HFF-Myc (cell line): ENCODE results near the gene PCED1A.

Experiments used
- DNase-seq: peaks from one replicate; pipeline ENCODE4 v3.0.0-alpha.2; 2011; ENCODE audit warnings: low read depth; ENCODE audit errors: extremely low read depth
- H3K4me3 ChIP-seq: replicated peaks from 2 replicates; pipeline ENCODE4 v1.5.1; 2011; ENCODE audit warnings: low read depth, mild to moderate bottlenecking, control low read depth, low read length
- TF ChIP-seq, protein P1 (sequence below): IDR thresholded peaks from 2 replicates; pipeline ENCODE4 v1.5.1; 2012; ENCODE audit warnings: mild to moderate bottlenecking, low read depth, low read length, control low read depth; ENCODE audit errors: missing control alignments

PCED1A gene

DNA sequence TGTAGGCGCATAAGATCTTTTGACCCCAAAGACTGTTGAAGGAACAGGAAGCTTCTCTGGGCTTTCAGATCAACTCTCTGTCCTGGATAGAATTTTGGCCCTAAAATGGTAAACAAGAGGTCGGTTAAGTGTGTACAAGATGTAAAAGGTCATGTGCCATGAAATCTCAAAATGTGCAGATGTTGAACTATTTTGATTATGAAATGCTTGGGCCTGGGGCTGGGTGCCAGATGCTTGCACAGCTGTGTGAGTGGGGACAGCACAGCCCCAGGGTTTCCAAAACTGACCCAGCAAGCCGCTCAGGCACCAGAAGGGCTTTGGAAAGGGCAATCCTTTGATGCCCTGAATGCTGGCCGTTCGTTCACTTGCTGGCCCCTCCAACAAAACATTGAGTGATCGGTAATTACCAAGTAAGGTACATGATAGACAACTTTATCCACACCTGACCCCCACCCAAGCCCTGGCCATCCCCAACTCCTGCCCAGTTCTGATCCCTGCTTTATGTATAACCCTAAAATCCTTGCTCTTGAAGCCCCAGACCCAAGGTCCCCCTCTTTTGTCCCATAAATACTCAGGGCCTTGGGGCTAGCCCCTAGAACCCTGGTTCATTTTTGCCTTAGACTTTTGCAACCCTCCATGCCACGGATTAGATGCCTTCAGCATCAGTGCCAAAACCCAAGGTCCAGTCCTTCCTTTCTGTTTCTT lies 22.4 kb downstream of the PCED1A start:
- H3K4me3 ChIP-seq = no peak overlapping the region
- TF ChIP-seq, protein P1, sequence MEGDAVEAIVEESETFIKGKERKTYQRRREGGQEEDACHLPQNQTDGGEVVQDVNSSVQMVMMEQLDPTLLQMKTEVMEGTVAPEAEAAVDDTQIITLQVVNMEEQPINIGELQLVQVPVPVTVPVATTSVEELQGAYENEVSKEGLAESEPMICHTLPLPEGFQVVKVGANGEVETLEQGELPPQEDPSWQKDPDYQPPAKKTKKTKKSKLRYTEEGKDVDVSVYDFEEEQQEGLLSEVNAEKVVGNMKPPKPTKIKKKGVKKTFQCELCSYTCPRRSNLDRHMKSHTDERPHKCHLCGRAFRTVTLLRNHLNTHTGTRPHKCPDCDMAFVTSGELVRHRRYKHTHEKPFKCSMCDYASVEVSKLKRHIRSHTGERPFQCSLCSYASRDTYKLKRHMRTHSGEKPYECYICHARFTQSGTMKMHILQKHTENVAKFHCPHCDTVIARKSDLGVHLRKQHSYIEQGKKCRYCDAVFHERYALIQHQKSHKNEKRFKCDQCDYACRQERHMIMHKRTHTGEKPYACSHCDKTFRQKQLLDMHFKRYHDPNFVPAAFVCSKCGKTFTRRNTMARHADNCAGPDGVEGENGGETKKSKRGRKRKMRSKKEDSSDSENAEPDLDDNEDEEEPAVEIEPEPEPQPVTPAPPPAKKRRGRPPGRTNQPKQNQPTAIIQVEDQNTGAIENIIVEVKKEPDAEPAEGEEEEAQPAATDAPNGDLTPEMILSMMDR = no peak
- no peak for DNase-seq

DNA sequence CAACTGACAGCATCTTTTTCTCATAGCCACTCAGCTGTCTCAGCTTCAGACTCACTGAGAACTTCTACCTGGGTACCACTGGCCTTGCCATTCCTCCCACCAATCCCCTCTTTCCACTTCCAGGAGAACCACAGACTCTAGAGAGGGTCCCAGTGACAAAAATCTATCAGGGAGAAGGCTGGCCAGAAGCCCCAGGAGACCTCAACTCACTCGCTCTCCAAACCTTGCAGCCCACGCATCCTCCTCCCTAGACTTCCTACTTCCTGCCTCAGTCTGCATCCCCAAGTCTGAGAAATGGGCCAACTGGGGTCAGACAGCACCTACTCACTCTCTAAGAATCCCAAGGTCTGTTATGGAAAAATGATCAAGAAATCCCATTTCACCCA lies 23.1 kb downstream of the PCED1A start:
- no peak overlapping the region for H3K4me3 ChIP-seq
- no peak for DNase-seq
- TF ChIP-seq, protein P1 = no peak

DNA sequence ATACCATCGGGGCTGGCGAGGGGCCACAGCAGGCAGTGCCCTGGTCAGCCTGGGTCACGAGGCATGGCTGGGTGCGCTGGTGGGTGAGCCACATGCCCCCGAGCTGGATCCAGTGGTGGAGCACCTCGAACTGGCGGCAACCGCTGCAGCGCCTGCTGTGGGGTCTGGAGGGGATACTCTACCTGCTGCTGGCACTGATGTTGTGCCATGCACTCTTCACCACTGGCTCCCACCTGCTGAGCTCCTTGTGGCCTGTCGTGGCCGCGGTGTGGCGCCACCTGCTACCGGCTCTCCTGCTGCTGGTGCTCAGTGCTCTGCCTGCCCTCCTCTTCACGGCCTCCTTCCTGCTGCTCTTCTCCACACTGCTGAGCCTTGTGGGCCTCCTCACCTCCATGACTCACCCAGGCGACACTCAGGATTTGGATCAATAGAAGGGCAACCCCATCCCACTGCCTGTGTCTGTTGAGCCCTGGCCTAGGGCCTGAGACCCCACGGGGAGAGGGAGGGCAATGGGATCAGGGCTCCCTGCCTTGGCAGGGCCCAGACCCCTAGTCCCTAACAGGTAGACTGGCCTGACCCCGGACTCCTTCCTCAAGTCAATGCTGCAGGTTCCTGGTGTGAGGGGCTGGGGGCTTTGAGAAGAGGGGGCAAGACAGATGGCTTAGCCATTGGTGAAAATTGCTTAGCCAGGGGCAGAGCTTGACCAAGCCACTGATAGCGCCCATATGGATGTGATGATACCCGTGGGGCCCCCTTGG lies 23.7 kb downstream of the PCED1A start:
- TF ChIP-seq, protein P1 = no peak
- H3K4me3 ChIP-seq = no peak overlapping the region
- DNase-seq = no peak

DNA sequence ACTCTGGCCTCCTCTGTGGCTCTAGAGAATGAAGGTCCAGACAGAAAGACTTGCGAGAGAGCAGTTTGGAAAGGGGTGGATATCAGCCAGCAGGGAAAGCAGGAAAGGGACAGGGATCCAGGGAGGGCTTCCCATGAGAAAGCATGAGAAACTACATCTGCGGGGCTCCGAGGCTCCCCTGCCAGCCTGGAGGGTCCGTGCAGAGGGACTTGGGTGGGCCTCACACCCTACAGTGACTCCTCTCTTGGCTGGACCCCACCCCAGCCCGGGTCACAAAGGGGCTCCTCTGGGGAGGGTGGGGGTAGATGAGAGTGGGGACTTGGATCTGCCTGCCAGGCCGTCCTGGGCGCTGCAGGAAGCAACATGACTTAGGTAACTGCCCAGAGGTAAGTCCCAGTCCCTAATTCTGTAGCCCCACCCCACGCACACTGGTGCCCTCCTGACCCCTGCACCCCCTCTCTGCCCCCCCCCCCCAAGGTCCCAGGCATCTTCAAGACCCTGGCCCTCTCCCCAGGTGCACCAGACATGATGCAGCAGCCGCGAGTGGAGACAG lies 24.3 kb downstream of the PCED1A start, which contains the start of gene TMEM239:
Gene TMEM239 (plus strand): TSS at position 335 of the 553 bp plus-strand sequence. CDS start 191 bp downstream, at position 526.
- H3K4me3 ChIP-seq = no peak within 1 kb of the TSS
- TF ChIP-seq, protein P1 = no peak
- DNase-seq = no peak

DNA sequence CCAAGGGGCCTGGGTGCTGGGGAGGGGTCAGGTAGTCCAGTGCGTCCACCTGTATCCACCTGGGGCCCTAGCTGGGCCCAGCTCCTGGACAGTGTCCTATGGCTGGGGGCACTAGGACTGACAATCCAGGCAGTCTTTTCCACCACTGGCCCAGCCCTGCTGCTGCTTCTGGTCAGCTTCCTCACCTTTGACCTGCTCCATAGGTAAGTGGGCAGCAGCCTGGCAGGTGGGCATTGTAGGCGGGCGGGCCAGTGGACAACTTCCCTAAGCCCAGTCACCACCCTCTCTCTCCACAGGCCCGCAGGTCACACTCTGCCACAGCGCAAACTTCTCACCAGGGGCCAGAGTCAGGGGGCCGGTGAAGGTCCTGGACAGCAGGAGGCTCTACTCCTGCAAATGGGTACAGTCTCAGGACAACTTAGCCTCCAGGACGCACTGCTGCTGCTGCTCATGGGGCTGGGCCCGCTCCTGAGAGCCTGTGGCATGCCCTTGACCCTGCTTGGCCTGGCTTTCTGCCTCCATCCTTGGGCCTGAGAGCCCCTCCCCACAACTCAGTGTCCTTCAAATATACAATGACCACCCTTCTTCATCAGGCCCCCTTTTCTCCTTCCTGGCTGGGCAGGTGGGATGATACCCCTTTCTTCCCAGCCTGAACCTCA lies 25.1 kb downstream of the PCED1A start:
- H3K4me3 ChIP-seq = no peak overlapping the region
- no peak for DNase-seq
- TF ChIP-seq, protein P1 = no peak

DNA sequence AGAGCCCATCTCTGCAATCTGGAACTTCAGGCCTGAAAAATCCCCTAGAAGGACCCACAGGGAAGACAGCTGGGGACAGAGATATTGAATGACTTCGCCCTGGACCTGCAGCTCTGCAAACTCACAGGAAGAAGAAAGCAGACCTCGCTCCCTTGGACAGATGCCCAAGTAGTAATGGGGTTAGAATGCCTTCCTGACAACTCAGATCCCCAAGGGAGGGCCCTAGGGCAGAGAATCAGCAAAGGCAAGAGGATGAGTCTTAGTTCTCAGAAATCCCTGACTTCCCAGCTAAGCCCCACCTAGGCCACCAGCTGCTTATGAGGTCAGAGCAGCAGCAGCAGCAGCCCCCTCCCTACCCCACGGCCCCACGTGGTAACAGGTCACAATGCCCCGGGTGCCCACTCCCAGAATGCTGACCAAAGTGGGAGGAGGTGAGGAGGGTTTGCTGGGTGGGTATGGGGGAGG lies 25.8 kb downstream of the PCED1A start, which contains the start of gene C20orf141:
Gene C20orf141 (plus strand): TSS at position 401 of the 465 bp plus-strand sequence. CDS start 198 bp downstream, outside the sequence.
- peak; percentile 94 for DNase-seq
- TF ChIP-seq, protein P1 = no peak
- H3K4me3 ChIP-seq = no peak within 1 kb of the TSS
